ENCODE data around the gene NECAP2.

DNA sequence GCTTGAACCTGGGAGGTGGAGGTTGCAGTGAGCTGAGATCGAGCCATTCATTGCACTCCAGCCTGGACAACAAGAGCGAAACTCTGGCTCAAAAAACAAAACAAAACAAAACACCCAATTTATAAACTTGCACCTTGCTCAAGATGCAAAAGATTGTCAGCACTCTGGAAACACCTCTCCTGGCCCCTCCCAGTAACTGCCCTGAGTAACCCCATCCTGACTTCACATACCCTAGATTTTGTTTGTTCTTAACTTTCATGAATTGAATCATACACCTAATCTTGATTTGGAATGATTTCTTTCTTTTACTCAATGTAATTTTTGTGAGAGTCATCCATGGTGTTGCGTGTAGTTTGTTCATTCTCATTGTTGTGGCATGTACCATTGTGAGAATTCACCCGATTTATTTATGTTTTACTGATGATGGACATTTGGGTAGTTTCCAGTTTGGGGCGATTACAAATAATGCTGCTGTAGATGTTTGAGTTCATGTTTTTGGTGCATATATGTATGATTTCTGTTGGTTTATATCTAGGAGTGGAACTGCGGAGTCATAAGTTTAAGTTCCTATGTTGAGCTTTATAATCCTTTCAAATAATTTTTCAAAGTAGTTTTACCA is 10.4 kb downstream of the NECAP2 start:
- TF ChIP-seq, protein P1, sequence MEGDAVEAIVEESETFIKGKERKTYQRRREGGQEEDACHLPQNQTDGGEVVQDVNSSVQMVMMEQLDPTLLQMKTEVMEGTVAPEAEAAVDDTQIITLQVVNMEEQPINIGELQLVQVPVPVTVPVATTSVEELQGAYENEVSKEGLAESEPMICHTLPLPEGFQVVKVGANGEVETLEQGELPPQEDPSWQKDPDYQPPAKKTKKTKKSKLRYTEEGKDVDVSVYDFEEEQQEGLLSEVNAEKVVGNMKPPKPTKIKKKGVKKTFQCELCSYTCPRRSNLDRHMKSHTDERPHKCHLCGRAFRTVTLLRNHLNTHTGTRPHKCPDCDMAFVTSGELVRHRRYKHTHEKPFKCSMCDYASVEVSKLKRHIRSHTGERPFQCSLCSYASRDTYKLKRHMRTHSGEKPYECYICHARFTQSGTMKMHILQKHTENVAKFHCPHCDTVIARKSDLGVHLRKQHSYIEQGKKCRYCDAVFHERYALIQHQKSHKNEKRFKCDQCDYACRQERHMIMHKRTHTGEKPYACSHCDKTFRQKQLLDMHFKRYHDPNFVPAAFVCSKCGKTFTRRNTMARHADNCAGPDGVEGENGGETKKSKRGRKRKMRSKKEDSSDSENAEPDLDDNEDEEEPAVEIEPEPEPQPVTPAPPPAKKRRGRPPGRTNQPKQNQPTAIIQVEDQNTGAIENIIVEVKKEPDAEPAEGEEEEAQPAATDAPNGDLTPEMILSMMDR (conservative IDR thresholded peaks at IDR 0.05; ENCODE audit: low read length) = no peak
- no peak for TF ChIP-seq EZH2phosphoT487 (IDR thresholded peaks at IDR 0.05; ENCODE audit: borderline replicate concordance, low read depth, low read length)

Measured in OCI-LY7 (cell line).